Coronary artery (tissue), 2 donors: ENCODE measurements around the gene PTRH1.

Source experiments
- DNase-seq: peaks from one replicate; pipeline ENCODE4 v3.0.0-alpha.2; 2017; ENCODE audit warnings: low spot score
- H3K27ac ChIP-seq, 2 donors: fragments of 200-600 bp; sonication (generic); one replicate each; pipeline ENCODE4 v1.5.1; 2016 to 2019
- H3K4me3 ChIP-seq: fragments of 200-600 bp; sonication (generic); 2 replicates; pipeline ENCODE4 v1.5.1; 2016; ENCODE audit warnings: mild to moderate bottlenecking, moderate library complexity
- CTCF ChIP-seq: fragments of 200-600 bp; sonication (generic); IDR thresholded peaks from one replicate; pipeline ENCODE4 v1.5.1; 2019; ENCODE audit warnings: antibody characterized with exemption

Gene PTRH1

DNA sequence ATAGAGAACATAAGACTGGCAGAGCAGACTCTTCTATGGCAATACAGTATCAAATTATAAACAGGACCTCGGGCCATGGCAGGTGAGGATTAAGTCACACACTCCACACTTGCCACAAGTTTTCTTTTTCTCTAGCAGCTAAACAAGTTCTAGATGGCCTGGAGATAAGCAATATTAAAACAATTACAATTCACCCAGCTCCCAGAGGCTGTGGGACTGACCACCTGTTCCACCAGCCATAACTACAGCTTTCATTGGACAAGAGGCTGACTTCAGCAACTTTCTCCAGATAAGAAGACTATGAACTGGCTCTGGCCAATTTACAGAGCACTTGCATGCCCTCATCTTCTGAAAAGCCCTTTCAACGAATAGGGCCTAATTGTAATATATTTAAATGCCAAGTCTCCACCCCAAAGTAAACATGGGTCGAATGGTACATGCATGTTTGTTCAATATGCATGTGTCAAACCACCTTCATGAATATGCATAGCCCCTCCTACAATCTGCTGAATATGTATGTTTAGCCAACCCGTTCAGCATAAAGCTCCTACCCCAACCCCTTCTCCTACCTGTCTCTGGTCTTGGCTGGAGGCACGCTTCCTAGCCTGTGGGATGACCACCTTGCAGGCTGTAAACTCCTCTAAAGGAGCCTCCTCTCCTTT is 14.7 kb downstream of the PTRH1 start:
- DNase-seq = no peak
- no peak for TF ChIP-seq CTCF
- Histone ChIP-seq H3K27ac (no peak overlapping the region), H3K4me3 (no peak overlapping the region)

DNA sequence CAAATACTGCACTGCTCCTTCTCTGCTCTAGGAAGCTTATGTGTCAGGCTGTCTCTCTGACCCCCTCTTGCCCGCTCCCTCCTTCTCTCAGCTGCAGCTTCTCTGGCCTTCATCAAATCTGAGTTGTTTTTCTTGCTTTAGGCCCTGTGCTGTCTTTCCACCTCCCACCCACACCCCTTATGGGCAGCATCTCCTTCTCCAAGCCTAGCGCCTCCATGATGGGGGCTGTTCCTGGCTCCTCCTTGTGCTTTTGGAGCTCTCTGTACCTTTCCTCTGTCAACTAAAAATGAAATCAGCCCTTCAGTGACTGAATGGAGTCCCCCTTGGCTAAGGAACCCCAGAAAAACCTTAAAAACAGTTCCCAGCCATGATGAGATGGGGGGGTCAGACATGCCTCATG is 15.3 kb downstream of the PTRH1 start:
- Histone ChIP-seq H3K27ac (no peak overlapping the region), H3K4me3 (no peak overlapping the region)
- TF ChIP-seq CTCF = no peak
- DNase-seq = no peak

- peak; percentile 99 for DNase-seq
- H3K4me3 ChIP-seq = peak overlapping the region; percentile 61
- no peak for TF ChIP-seq CTCF
- H3K27ac ChIP-seq = peak overlapping the region; percentile 54 to 90
These were observed 16.3 kb downstream of the PTRH1 start for GRCh38 chr9:127698985-127699670.

- no peak for DNase-seq
- Histone ChIP-seq H3K4me3 (no peak overlapping the region), H3K27ac (peak overlapping the region in 1 of 2 donors; percentile 90)
- TF ChIP-seq CTCF = no peak
These were observed 17.1 kb downstream of the PTRH1 start for GRCh38 chr9:127698386-127698785.

DNA sequence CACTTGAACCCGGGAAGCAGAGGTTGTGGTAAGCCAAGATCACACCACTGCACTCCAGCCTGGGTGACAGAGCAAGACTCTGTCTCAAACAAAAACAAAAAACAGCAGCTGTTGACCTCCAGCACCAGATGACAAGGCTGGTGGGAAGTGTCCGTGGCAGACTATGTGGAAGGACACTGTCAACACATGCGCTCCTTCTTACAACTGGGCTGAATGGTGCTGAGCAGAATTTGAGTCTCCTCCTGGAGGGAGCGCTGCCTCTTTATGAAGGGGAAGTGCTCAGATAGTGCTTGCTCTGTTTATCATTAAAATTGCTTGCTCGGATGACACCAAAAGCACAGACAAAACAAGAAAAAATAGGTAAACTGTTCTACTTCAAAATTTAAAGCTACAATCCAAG is 17.9 kb downstream of the PTRH1 start:
- Histone ChIP-seq H3K4me3 (no peak overlapping the region), H3K27ac (no peak overlapping the region)
- no peak for TF ChIP-seq CTCF
- no peak for DNase-seq

GRCh38 chr9:127694890-127695720 is 20.4 kb downstream of the PTRH1 start:
- no peak for TF ChIP-seq CTCF
- H3K27ac ChIP-seq = no peak overlapping the region
- no peak for DNase-seq
- no peak overlapping the region for H3K4me3 ChIP-seq
